HG03354 (cell line): Measurements from ENCODE around the gene CERS2.

Experiments used
- ATAC-seq: cut with Tn5 transposase; IDR thresholded peaks from one replicate; pipeline ENCODE4 v1.9.1; 2021; ENCODE audit warnings: mild to moderate bottlenecking; ENCODE audit not compliant: unreplicated experiment, poor library complexity, severe bottlenecking

The CERS2 gene

GRCh38 chr1:150926097-150926741 lies 48.4 kb downstream of the CERS2 start, which contains the start of gene SETDB1:
Gene SETDB1, plus strand, starts transcription at chr1:150926363. Its CDS starts 1,352 bp downstream, at chr1:150927715.
- ATAC-seq, result peak; percentile 88

GRCh38 chr1:150925080-150925479 lies 49.6 kb downstream of the CERS2 start:
- no peak for ATAC-seq

GRCh38 chr1:150922519-150922975 lies 52.1 kb downstream of the CERS2 start:
- ATAC-seq, result peak; percentile 54

- no peak for ATAC-seq
These were observed 57.2 kb downstream of the CERS2 start for GRCh38 chr1:150917387-150917786.
